Smooth muscle cell (in vitro differentiated cells): ENCODE results near the gene SMYD3. TPM values are rescaled to one million over a fixed set of nuclear protein-coding genes. Genes with fewer than 3 reads are reported as not detected.
A peak's percentile ranks its signal among the peaks of the same experiment; 100 is the strongest.

Experiments used
- DNase-seq: peaks from one replicate; lab custom pipeline; 2025; ENCODE audit not compliant: unreplicated experiment; lab: John Stamatoyannopoulos, UW
- H2AFZ ChIP-seq: fragments of 200-600 bp; sonication (generic); 2 replicates; pipeline ENCODE4 v1.6.0; 2016; ENCODE audit warnings: antibody characterized with exemption, low read depth, mild to moderate bottlenecking
- H3F3A ChIP-seq: fragments of 200-600 bp; sonication (generic); 2 replicates; pipeline ENCODE4 v1.6.0; 2017; ENCODE audit warnings: antibody characterized with exemption, low read depth
- H3K27ac ChIP-seq: fragments of 200-600 bp; sonication (generic); 2 replicates; pipeline ENCODE4 v1.5.1; 2016; ENCODE audit warnings: low read depth, mild to moderate bottlenecking
- H3K27me3 ChIP-seq: fragments of 200-600 bp; sonication (generic); 2 replicates; pipeline ENCODE4 v1.6.1; 2016; ENCODE audit warnings: low read depth, mild to moderate bottlenecking
- H3K36me3 ChIP-seq: fragments of 200-600 bp; sonication (generic); 2 replicates; pipeline ENCODE4 v1.5.1; 2016; ENCODE audit warnings: low read depth
- H3K4me1 ChIP-seq: fragments of 200-600 bp; sonication (generic); 2 replicates; pipeline ENCODE4 v1.5.1; 2016; ENCODE audit warnings: low read depth
- H3K4me2 ChIP-seq: fragments of 200-600 bp; sonication (generic); 2 replicates; pipeline ENCODE4 v1.6.0; 2016; ENCODE audit warnings: mild to moderate bottlenecking
- H3K4me3 ChIP-seq: fragments of 200-600 bp; sonication (generic); 2 replicates; pipeline ENCODE4 v1.5.1; 2016; ENCODE audit warnings: mild to moderate bottlenecking
- H3K79me2 ChIP-seq: fragments of 200-600 bp; sonication (generic); 2 replicates; pipeline ENCODE4 v1.6.0; 2016; ENCODE audit warnings: low read depth, mild to moderate bottlenecking
- H3K9ac ChIP-seq: fragments of 200-600 bp; sonication (generic); 2 replicates; pipeline ENCODE4 v1.6.0; 2016; ENCODE audit warnings: low read depth
- H3K9me3 ChIP-seq: fragments of 200-600 bp; sonication (generic); replicated peaks from 2 replicates; pipeline ENCODE4 v1.5.1; 2016; ENCODE audit warnings: low read depth
- H4K20me1 ChIP-seq: fragments of 200-600 bp; sonication (generic); 2 replicates; pipeline ENCODE4 v1.6.0; 2016; ENCODE audit warnings: low read depth
- CTCF ChIP-seq: fragments of 200-600 bp; sonication (generic); IDR thresholded peaks from 2 replicates; pipeline ENCODE4 v1.5.1; 2017; ENCODE audit warnings: borderline replicate concordance, mild to moderate bottlenecking, antibody characterized with exemption; ENCODE audit not compliant: insufficient read depth, poor library complexity, severe bottlenecking
- WGBS: methylation state at CpG from one replicate; pipeline ENCODE4 v1.1.7; 2016; ENCODE audit warnings: low lambda C conversion rate; 5-methylcytosine and 5-hydroxymethylcytosine counted together
- polyA plus RNA-seq: library from polyadenylated mRNA; unstranded; fragments of >200 nt; fragmentation: Nextera tagmentation; extraction: Ambion mirVana; gene quantifications from 2 replicates; pipeline ENCODE4 v1.2.1, GENCODE V29; 2016
- total RNA-seq: library from RNA; depleted of rRNA; stranded (reverse); fragments of >200 nt; gene quantifications from 2 replicates; pipeline ENCODE4 v1.2.3, GENCODE V29; 2014

The SMYD3 gene
- total and polyA plus RNA-seq, 2 experiments from 2014 or later: 162 to 301 TPM

- Histone ChIP-seq H3K79me2 (no peaks in the 10 kb centered on the region), H4K20me1 (no peaks in the 10 kb centered on the region), H3K27me3 (no peaks in the 10 kb centered on the region), H3F3A (peaks cover 15% of the 10 kb centered on the region), H3K27ac (peak overlapping the region; percentile 69), H2AFZ (no peak overlapping the region), H3K4me1 (peaks cover 10% of the 10 kb centered on the region), H3K4me2 (peak overlapping the region; percentile 22), H3K9me3 (no peaks in the 10 kb centered on the region), H3K36me3 (no peaks in the 10 kb centered on the region), H3K9ac (peak overlapping the region; percentile 56), H3K4me3 (no peak overlapping the region)
- 89% methylated on average over 12 of the region's 12 CpGs for WGBS
- no peak for DNase-seq
- no peak for TF ChIP-seq CTCF
These were observed 350.2 kb downstream of the SMYD3 start for GRCh38 chr1:246156847-246157246.

DNA sequence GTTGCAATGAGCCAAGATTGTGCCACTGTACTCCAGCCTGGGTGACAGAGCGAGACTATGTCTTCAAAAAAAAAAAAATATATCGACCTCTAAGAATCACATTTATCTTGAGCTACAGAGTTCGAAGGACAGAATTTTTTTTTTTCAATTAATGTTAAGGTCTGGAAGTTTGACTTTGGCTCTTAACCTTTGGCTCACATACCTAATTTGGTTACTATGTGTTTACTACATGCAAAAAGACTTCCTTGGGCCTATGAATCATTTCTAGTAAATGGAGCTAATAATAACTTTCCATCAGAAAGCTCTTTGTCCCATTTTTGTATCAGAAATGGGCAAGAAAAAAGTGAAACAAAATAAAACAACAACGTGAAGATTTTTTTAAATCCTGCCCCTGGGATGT lies 351.2 kb downstream of the SMYD3 start:
- H2AFZ ChIP-seq: no peak overlapping the region
- H3K36me3 ChIP-seq: no peaks in the 10 kb centered on the region
- no peak for DNase-seq
- H3K4me1 ChIP-seq: peaks cover 10% of the 10 kb centered on the region
- peak overlapping the region; percentile 69 for H3K27ac ChIP-seq
- H3K4me3 ChIP-seq: no peak overlapping the region
- H3K4me2 ChIP-seq: peak overlapping the region; percentile 22
- no peak for TF ChIP-seq CTCF
- no peaks in the 10 kb centered on the region for H3K79me2 ChIP-seq
- no peaks in the 10 kb centered on the region for H3K9me3 ChIP-seq
- H3K27me3 ChIP-seq: no peaks in the 10 kb centered on the region
- H3K9ac ChIP-seq: peak overlapping the region; percentile 56
- no peaks in the 10 kb centered on the region for H4K20me1 ChIP-seq
- 73% methylated on average over 4 of the region's 4 CpGs for WGBS
- H3F3A ChIP-seq: peaks cover 15% of the 10 kb centered on the region

- H3K4me3 ChIP-seq: no peak overlapping the region
- no peak overlapping the region for H3K9ac ChIP-seq
- H3K4me1 ChIP-seq: peaks cover 10% of the 10 kb centered on the region
- no peaks in the 10 kb centered on the region for H3K79me2 ChIP-seq
- no peak for DNase-seq
- H3K9me3 ChIP-seq: no peaks in the 10 kb centered on the region
- H3K27me3 ChIP-seq: no peaks in the 10 kb centered on the region
- peak overlapping the region; percentile 69 for H3K27ac ChIP-seq
- no peak overlapping the region for H3K4me2 ChIP-seq
- H4K20me1 ChIP-seq: no peaks in the 10 kb centered on the region
- no peaks in the 10 kb centered on the region for H3K36me3 ChIP-seq
- WGBS: 38% methylated on average over 3 of the region's 3 CpGs
- TF ChIP-seq CTCF: no peak
- peaks cover 15% of the 10 kb centered on the region for H3F3A ChIP-seq
- no peak overlapping the region for H2AFZ ChIP-seq
These were observed 353.3 kb downstream of the SMYD3 start for GRCh38 chr1:246153796-246154212.

DNA sequence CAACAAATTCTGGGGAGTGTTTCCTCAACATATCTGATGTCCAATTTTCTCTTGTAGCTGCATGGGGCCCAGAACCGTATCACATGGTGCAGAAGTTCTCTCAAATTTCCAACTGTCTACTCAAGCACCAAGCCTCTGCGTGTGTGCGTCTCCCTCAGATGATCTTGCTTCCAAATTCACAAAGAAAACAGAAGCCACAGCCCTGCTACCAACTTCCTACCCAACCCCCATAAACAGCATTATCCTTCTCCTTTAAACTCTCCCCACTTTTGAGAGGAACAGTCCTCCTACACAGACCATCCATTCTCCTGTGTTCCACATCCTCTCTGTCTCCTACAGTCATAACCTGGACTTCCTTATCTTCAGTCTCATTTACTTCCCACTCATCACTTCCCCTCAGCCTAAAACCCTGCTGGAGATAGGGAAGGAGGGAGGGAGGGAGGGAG lies 354.1 kb downstream of the SMYD3 start:
- H4K20me1 ChIP-seq: no peaks in the 10 kb centered on the region
- no peaks in the 10 kb centered on the region for H3K36me3 ChIP-seq
- no peak overlapping the region for H3K9ac ChIP-seq
- H3K4me2 ChIP-seq: peak overlapping the region; percentile 23
- WGBS: 48% methylated on average over 3 of the region's 3 CpGs
- H3K9me3 ChIP-seq: no peaks in the 10 kb centered on the region
- peaks cover 10% of the 10 kb centered on the region for H3K4me1 ChIP-seq
- peak overlapping the region; percentile 34 for H3K27ac ChIP-seq
- H3K4me3 ChIP-seq: no peak overlapping the region
- no peak overlapping the region for H2AFZ ChIP-seq
- H3K27me3 ChIP-seq: no peaks in the 10 kb centered on the region
- TF ChIP-seq CTCF: no peak
- H3K79me2 ChIP-seq: no peaks in the 10 kb centered on the region
- DNase-seq: no peak
- H3F3A ChIP-seq: peaks cover 15% of the 10 kb centered on the region
